Heart left ventricle (tissue), 16 donors: ENCODE measurements around the gene PLBD2. TPM values are rescaled to one million over a fixed set of nuclear protein-coding genes. Genes with fewer than 3 reads are reported as not detected.

ENCODE experiments used
- ATAC-seq, 4 donors: fragments of 200-7000 bp; cut with Tn5 transposase; one replicate each; pipeline ENCODE4 v1.9.1; 2020 to 2022; ENCODE audit warnings: moderate library complexity in 4 of 4, mild to moderate bottlenecking in 3 of 4, moderate number of reproducible peaks in 1 of 4
- DNase-seq, 5 donors: peaks; one replicate each; pipeline ENCODE4 v3.0.0-alpha.2; 2020
- H3K27ac ChIP-seq, 12 donors: fragments of 200-600 bp; sonication (generic) in 4 of 12; one replicate each; pipeline versions ENCODE4 v1.5.0 to v1.8.0; 2016 to 2022; ENCODE audit warnings: mild to moderate bottlenecking in 2 of 12
- H3K27me3 ChIP-seq, 9 donors: fragments of 200-600 bp; sonication (generic) in 2 of 9; one replicate each; pipeline versions ENCODE4 v1.5.1 to v1.8.0; 2016 to 2022; ENCODE audit warnings: mild to moderate bottlenecking in 3 of 9
- H3K36me3 ChIP-seq, 9 donors: fragments of 200-600 bp; sonication (generic) in 2 of 9; one replicate each; pipeline versions ENCODE4 v1.5.0 to v1.8.0; 2018 to 2022; ENCODE audit warnings: mild to moderate bottlenecking in 2 of 9
- H3K4me1 ChIP-seq, 12 donors: fragments of 200-600 bp; sonication (generic) in 4 of 12; one replicate each; pipeline versions ENCODE4 v1.5.0 to v1.8.0; 2016 to 2022; ENCODE audit warnings: mild to moderate bottlenecking in 3 of 12
- H3K4me3 ChIP-seq, 12 donors: fragments of 200-600 bp; sonication (generic) in 4 of 12; one replicate each; pipeline versions ENCODE4 v1.5.0 to v1.8.0; 2017 to 2022; ENCODE audit warnings: mild to moderate bottlenecking in 9 of 12, moderate library complexity in 4 of 12
- H3K9me3 ChIP-seq, 12 donors: fragments of 200-600 bp; sonication (generic) in 4 of 12; one replicate each; pipeline versions ENCODE4 v1.5.0 to v1.8.0; 2016 to 2022; ENCODE audit warnings: mild to moderate bottlenecking in 1 of 12
- CTCF ChIP-seq, 12 donors: fragments of 200-600 bp; sonication (generic) in 4 of 12; IDR thresholded peaks; one replicate each; pipeline versions ENCODE4 v1.5.0 to v1.8.0; 2018 to 2022; ENCODE audit warnings: antibody characterized with exemption in 12 of 12, mild to moderate bottlenecking in 5 of 12
- POLR2A ChIP-seq, 2 donors: fragments of 450-650 bp; IDR thresholded peaks; one replicate each; pipeline ENCODE4 v1.6.1; 2017; ENCODE audit warnings: antibody characterized with exemption in 2 of 2, mild to moderate bottlenecking in 2 of 2, moderate library complexity in 2 of 2
- WGBS, 4 donors: extraction: QIAGEN DNeasy Blood & Tissue Kit in 2 of 4; methylation state at CpG; one replicate each; pipeline versions ENCODE4 v1.1.5 to v1.1.7; 2013 to 2018; 5-methylcytosine and 5-hydroxymethylcytosine counted together
- intact Hi-C, 10 donors: fragments of 100-400 bp; cut with DNase I; formaldehyde crosslinking; loops; one replicate each; pipeline versions ENCODE4 v1.11.1 to v1.14.2; 2022
- polyA plus RNA-seq, 2 donors: library from polyadenylated mRNA; stranded (reverse); fragments of 200-250 nt; gene quantifications; one replicate each; pipeline ENCODE4 v1.2.3, GENCODE V29; 2013
- total RNA-seq, 9 donors: library from RNA; depleted of rRNA in 2 of 9; stranded (reverse); fragments of >200 nt in 2 of 9; fragmentation: NEBNext Ultra II Directional in 3 of 9; extraction: Animal tissue kit (Norgen Biotek cat#: 25700) in 3 of 9; gene quantifications; one replicate each; pipeline versions ENCODE4 v1.1.0 to v1.2.4, GENCODE V29; 2016 to 2023
- donor health status: ischemic (EF 13 %, LVEDD 7.1; RV severe dilation, severe dysfunction).
- donor health status: healthy with polysubstance abuse.
- donor health status: DM: no; HTN: yes; CAD: no.
- donor health status: DM: no; HTN: no; CAD: no.
- donor health status: ischemic (EF 25% LVEDD 6.9; RV normal size, moderate dysfunction).
- donor health status: ischemic (EF 25% LVEDD 5.7; RV mildly dilated, moderate dysfunction).
- donor health status: healthy.
- donor health status: DM: yes; HTN: yes; CAD: no.
- donor health status: ischemic (EF 35%, LVEDD 5.7; RV mildly dilated, moderate dysfunction).
- donor health status: nonischemic (EF 11% LVEDD 7.7; RV severe dilation, severe dysfunction).
- donor health status: DM: yes; HTN: yes; CAD: no.
- donor health status: PGD.
- donor health status: ischemic (EF 29% LVEDD 5.4; RV normal size, mild dysfunction).
- donor health status: nonischemic (EF 23%, LVEDD 6.1; RV moderate dilation, normal function).

Gene PLBD2
- total and polyA plus RNA-seq, 11 donors, result 15.6 to 66.6 (median 31.8) TPM

GRCh38 chr12:113364698-113365097, 6.3 kb downstream of the PLBD2 start:
- H3K36me3 ChIP-seq, result peaks cover 0 to 30% (median 0%) of the 10 kb centered on the region in 9 donors
- H3K9me3 ChIP-seq, result no peaks in the 10 kb centered on the region
- TF ChIP-seq CTCF (IDR thresholded peaks at IDR 0.05), result no peak
- TF ChIP-seq POLR2A (IDR thresholded peaks at IDR 0.05), result no peak
- no peak overlapping the region for H3K4me3 ChIP-seq
- no peak for DNase-seq
- no peak for ATAC-seq
- intact Hi-C loops, result loop anchor here in 1 of 10 donors (5.0 kb wide), 1 partner anchor 37 kb away; no protein-coding TSS in a partner anchor
- no peak overlapping the region for H3K27ac ChIP-seq
- WGBS, 4 donors, result 92 to 97% (median 93%) methylated on average over 5 of the region's 5 CpGs
- no peaks in the 10 kb centered on the region for H3K27me3 ChIP-seq
- H3K4me1 ChIP-seq, result peaks cover 0 to 26% (median 19%) of the 10 kb centered on the region in 12 donors

DNA sequence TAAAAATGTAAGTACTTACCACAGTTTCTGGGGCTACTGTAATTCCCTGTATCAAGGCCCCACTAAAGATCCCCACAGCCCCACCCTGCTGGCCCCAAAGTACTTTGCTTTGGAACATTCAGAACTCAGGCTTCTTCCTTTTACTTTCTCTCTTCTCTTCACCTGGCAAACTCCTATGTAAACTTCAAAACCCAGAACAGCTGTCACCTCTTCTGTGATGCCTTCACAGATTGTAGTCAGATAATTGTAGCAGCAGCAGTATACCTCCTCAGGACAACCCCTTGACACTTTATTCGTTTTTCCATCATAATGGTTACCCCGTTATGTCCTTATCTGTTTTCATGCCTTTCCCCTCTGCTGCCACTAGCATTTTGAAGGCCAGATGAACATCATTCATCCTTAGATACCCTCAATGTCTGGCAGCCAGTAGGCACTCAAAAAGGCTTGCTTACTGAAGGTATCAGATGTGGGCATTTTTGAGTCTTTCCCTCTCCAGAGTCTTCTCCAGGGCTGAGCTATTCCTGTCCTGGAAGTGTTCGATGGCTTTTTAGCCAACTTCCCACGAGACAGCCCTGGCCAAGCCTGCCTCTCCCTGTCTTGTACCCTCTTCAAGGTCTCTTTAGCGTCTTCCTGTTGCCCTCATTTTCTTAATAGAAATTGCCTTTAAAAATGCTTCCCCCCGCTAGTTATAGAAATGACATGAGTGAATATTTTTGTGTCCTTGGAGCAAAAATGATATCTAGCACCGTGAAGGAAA, 7.4 kb downstream of the PLBD2 start:
- WGBS, 4 donors, result 66 to 71% (median 69%) methylated on average over 7 of the region's 7 CpGs
- intact Hi-C loops, result loop anchor here in 1 of 10 donors (5.0 kb wide), 1 partner anchor 39 kb away; no protein-coding TSS in a partner anchor
- DNase-seq (no peak), ATAC-seq (peak in 2 of 4 donors; percentile 36 to 43)
- H3K27ac ChIP-seq, result peak overlapping the region in 6 of 12 donors; percentile 22 to 61 (median 54)
- peaks cover 0 to 27% (median 0%) of the 10 kb centered on the region in 9 donors for H3K36me3 ChIP-seq
- no peaks in the 10 kb centered on the region for H3K9me3 ChIP-seq
- no peak overlapping the region for H3K4me3 ChIP-seq
- TF ChIP-seq POLR2A (IDR thresholded peaks at IDR 0.05), result no peak
- TF ChIP-seq CTCF (IDR thresholded peaks at IDR 0.05), result no peak
- H3K4me1 ChIP-seq, result peaks cover 0 to 20% (median 15%) of the 10 kb centered on the region in 12 donors
- H3K27me3 ChIP-seq, result no peaks in the 10 kb centered on the region

- Histone ChIP-seq H3K36me3 (peaks cover 0 to 33% (median 5%) of the 10 kb centered on the region in 9 donors), H3K27ac (peak overlapping the region in 9 of 12 donors; percentile 11 to 61 (median 48)), H3K4me1 (peaks cover 0 to 20% (median 11%) of the 10 kb centered on the region in 12 donors), H3K27me3 (no peaks in the 10 kb centered on the region), H3K9me3 (no peaks in the 10 kb centered on the region), H3K4me3 (no peak overlapping the region)
- ATAC-seq, result peak; percentile 72 to 92 (median 84)
- WGBS, 4 donors, result 46 to 56% (median 50%) methylated on average over 4 of the region's 4 CpGs
- DNase-seq, result peak in 2 of 5 donors; percentile 25 to 44
- intact Hi-C loops, result loop anchor here in 1 of 10 donors (5.0 kb wide), 1 partner anchor 40 kb away; no protein-coding TSS in a partner anchor
- TF ChIP-seq POLR2A (IDR thresholded peaks at IDR 0.05), result no peak
- TF ChIP-seq CTCF (IDR thresholded peaks at IDR 0.05), result no peak
Measured at GRCh38 chr12:113366827-113367226, 8.4 kb downstream of the PLBD2 start.

DNA sequence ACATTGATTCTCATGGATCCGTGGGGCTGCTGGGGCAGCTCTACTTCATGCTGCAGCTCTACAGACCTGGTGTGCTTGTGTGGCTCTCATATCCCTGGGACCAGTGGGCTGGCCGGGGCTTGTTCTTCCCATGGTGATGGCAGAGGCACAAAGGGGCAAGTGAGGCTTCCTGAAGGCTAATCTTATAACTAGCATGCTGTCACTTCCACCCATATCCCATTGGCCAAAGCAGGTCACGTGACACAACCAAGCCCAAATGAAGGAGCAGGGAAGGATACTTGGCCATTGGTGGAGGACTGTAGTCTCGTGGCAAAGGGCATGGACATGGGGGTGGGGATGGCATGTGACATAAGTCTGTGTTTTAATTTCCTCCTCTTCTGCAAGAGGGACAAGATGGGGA, 9.9 kb downstream of the PLBD2 start:
- no peaks in the 10 kb centered on the region for H3K27me3 ChIP-seq
- intact Hi-C loops, result loop anchor here in 1 of 10 donors (5.0 kb wide), 1 partner anchor 41 kb away; no protein-coding TSS in a partner anchor
- TF ChIP-seq POLR2A (IDR thresholded peaks at IDR 0.05), result no peak
- no peak for TF ChIP-seq CTCF (IDR thresholded peaks at IDR 0.05)
- no peak overlapping the region for H3K4me3 ChIP-seq
- DNase-seq (no peak), ATAC-seq (no peak)
- peaks cover 0 to 20% (median 9%) of the 10 kb centered on the region in 12 donors for H3K4me1 ChIP-seq
- H3K9me3 ChIP-seq, result no peaks in the 10 kb centered on the region
- H3K36me3 ChIP-seq, result peaks cover 0 to 40% (median 15%) of the 10 kb centered on the region in 9 donors
- WGBS, 4 donors, result 89 to 96% (median 94%) methylated on average over 4 of the region's 4 CpGs
- H3K27ac ChIP-seq, result no peak overlapping the region
